T-helper 2 cell (primary cell): Measurements from ENCODE around the gene ADARB2.

ENCODE experiments used
- DNase-seq, 5 experiments: peaks; one replicate each; pipeline versions ENCODE4 v3.0.0 to v3.0.0-alpha.2; 2012 to 2022

ADARB2 gene

DNA sequence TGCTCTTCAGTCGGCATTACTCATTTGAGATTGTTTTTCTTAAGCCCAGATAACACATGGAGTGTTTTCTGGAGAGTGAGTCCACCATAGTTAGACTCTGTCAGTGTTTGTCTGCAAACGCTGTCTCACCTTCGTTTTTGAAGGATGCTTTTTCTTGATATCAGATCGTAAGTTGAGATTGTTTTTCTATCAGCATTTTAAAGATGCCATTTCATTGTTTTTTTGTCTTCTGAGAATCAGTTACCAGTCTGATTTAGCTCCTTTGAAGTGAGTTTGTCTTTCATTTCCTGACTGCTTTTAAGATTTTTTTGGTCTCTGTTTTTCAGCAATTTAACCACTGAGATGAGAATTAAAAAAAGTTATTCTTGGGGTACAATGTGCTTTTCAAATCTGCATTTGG lies 543.8 kb downstream of the ADARB2 start:
- peak in 1 of 5 experiments; percentile 22 for DNase-seq

GRCh38 chr10:1191752-1192151 lies 545.6 kb downstream of the ADARB2 start:
- DNase-seq = no peak

DNA sequence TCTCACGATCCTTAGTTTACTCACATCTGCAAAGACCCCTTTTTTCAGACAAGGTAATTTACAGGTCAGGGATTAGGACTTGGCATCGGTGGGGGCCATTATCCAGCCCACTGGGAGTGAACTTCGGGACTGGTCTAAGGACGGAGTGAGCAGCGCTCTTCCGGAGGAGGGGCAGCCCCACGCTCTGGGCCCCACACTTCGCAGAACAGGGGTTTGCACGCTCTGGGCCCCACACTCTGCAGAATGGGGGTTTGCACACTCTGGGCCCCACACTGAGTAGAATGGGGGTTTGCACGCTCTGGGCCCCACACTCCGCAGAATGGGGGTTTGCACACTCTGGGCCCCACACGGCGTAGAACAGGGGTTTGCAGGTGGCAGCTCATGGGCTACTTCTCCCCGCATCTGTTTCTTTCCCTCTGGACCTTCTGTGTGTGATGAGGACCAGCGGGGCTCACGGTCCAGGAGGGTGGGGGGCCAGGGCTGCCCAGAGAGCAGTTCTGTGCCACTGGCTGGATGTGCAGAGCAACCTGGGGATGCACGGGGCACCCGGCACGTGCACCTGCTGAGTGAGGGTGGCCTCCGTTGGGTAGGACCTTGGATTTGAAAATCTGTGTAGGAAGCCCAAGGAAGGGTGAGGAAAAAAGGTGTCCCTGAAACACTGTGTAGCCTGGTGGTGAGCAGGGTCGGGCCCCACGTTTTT lies 546.4 kb downstream of the ADARB2 start:
- no peak for DNase-seq

GRCh38 chr10:1190052-1190395 lies 547.3 kb downstream of the ADARB2 start:
- no peak for DNase-seq

DNA sequence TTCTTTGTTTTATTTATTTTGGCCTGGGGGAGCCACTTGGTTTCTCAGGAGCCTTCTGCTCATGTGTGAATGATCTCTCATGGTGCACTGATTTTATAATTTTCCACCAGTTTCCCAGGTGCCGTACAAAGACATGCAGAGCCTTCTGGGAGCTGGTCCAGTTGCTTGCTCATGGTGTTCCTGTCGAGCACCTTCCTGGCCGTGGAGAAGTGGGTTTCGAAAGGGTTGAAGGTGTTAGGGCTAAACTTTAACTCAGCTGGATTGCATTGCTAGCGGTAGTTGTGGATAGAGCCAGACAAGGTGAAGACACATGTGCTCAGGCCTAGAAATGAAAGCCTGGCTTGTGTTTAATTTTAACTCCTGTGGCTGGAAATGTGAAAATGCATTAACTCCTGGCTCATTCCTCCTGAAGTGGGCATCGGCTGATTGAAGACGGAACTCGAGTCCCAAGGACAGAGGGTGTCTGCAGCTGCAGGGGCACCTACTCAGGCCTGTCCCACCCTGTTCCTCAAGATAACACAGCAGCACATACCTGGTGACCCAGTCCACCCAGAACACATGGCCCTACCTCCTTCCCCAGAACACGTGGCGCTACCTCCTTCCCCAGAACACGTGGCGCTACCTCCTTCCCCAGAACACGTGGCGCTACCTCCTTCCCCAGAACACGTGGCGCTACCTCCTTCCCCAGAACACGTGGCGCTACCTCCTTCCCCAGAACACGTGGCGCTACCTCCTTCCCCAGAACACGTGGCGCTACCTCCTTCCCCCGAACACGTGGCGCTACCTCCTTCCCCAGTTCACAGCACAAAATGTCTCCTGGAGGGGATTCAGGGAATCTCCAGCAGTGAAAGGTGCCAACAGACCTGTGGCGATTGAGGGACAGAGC lies 547.9 kb downstream of the ADARB2 start:
- no peak for DNase-seq

GRCh38 chr10:1188558-1189135 lies 548.7 kb downstream of the ADARB2 start:
- no peak for DNase-seq

DNA sequence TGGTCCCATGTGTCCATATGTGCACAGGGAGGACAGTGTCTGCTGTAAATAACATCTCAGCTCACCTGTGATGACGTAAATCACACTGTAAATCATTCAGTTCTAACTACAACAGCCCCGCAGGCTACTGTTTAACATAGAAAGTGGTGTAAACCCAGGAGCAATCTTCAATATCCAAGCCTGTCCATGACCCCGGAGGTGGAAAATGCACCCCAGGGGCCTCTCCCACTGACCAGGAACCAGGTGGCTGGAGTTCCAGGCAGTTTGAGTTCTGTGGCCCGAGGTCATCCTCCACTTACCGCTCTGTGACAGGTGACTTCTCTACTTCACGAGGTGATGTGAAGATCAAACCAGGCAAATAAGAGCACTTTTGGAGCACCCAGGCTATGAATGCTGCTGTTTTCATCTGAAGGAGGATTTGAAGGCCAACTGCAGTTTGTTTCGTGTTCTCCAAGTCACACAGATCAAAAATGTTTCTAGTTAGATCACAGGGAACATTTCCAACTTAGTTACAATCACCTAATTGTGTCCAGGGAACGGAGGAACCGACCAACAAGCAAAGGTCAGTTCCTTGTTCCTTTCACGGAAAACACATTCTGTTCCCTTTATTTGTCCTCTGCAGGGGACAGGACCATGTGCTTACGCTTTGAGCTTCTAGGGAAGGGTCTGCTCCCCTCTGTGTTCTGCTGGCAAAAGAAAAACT lies 549.3 kb downstream of the ADARB2 start:
- DNase-seq = no peak

GRCh38 chr10:1187151-1187854 lies 550.0 kb downstream of the ADARB2 start:
- no peak for DNase-seq

DNA sequence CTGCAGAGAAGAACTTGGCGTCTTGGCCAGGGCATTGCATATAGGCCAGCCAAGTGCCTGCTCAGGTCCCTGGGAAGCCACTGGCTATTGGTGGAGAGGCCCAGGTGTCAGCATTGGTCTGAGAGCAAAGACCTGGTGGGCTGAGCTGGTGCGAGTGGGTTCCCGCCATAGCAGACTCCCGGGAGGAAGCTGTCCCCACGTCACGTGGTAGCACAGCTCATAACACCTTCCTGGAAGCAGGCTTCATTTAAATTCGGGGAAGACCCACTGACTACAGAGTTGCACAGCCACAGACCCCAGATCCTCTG lies 550.7 kb downstream of the ADARB2 start:
- DNase-seq = no peak

DNA sequence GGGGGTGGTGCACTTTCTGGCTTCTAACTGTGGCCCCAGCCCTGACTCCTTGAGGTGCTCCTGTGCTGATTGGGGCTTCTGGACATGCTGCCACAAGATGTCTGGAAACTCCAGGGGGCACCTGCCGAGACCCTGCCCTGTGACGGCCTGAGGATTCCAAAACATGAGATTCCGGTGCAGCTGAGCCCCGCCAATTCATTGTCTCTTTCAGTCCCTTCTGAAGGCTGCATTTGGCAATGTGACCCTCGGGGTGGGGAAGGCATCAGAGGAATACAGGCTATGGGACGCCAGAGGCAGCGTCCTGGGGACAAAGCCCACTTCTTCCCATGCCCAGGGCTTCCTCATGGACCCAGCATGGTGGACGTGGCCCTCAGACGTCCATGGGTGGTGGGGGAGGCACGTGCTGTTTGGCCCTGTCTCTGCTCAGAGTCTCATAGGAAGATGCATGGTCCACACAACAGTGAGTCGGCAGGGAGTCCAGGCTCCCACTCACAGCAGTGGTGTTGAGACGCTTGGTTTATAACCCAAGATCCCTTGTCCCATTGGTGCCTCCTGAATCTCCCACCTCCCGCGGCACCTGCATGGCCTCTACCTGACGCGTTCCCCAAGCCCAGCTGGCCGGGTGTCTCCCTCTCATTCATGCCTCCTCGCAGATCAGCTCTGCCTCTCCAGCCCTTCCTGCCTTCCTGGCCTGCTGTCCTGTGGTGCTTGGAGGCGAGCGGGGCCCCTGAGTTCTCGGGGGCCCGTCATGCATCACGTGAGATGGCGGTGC lies 551.2 kb downstream of the ADARB2 start:
- no peak for DNase-seq

GRCh38 chr10:1184541-1185430 lies 552.5 kb downstream of the ADARB2 start:
- DNase-seq = no peak

DNA sequence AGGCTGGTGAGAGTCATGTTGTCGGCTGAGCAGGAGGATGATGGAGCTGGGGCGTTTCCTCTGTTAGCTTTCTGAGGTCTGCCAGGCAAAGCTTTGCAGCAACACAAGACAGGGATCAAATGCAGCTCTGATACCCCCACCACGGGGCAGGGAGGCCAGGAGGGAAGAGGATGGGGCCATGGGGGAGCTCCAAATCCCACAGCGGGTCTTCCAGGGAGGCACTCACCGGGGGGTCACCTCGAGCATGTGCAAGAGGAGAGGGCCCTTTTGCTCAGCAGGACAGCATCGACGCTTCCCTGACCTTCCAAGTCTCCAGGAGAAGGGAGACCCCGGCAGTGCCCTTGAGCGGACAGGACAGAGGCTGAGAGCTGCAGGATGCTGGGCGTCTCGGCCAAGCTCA lies 553.6 kb downstream of the ADARB2 start:
- no peak for DNase-seq

GRCh38 chr10:1183033-1183396 lies 554.3 kb downstream of the ADARB2 start:
- DNase-seq = no peak

GRCh38 chr10:1182280-1183032 lies 554.9 kb downstream of the ADARB2 start:
- no peak for DNase-seq

DNA sequence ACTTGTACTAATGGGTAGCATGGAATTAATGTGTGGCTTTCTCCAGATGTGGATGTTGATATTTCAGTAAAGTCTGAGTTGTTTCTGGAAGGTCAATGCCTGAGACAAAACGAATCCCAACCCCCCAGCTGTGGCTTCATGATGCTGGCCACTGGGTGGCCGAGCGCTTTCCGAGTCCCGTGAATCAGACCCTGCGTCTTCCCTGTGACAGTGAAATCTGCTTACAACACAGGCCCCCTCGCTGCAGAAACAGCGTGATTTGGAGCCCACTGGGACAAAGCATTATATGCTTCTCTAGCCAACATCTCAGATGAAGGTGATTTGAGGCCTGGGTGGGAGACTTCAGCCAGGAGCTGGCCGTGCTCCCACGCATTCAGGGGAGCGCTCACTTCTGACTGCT lies 556.5 kb downstream of the ADARB2 start:
- no peak for DNase-seq

- no peak for DNase-seq
These were observed 557.1 kb downstream of the ADARB2 start for GRCh38 chr10:1180071-1180730.

GRCh38 chr10:1179346-1180070 lies 557.8 kb downstream of the ADARB2 start:
- no peak for DNase-seq

DNA sequence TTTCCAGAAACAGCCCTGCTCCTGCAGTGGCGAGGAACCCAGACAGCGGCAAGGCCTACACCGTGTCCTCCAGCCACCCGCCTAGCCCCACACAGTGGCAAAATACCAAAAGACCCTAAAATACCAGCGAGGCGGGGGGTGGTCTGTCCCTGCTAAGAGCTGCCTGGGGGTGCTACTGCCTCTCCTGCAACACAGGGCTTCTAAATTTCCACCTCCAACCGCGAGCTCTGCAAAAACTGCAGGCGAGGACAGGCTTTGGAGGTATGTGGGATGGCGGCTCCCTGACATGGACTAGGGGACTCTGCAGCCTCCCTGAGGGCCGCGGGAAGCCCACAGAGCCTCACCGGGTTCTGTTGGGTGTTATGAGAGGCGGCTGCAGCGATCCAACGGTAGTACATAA lies 558.8 kb downstream of the ADARB2 start:
- DNase-seq = no peak

- DNase-seq = no peak
These were observed 559.4 kb downstream of the ADARB2 start for GRCh38 chr10:1177936-1178335.
